Activated CD4-positive, alpha-beta T cell treated with anti-CD3 and anti-CD28 coated beads, Interleukin-2, amount 50 U/mL, for 16 hours (primary cell): ENCODE data around the gene EYA2.

ENCODE experiments used
- DNase-seq: peaks from one replicate; pipeline ENCODE4 v3.0.0-alpha.2; 2020

The EYA2 gene

GRCh38 chr20:47215653-47216397, 321.2 kb downstream of the EYA2 start:
- DNase-seq = no peak

- DNase-seq = no peak
Measured at GRCh38 chr20:47216819-47217410, 322.3 kb downstream of the EYA2 start.

DNA sequence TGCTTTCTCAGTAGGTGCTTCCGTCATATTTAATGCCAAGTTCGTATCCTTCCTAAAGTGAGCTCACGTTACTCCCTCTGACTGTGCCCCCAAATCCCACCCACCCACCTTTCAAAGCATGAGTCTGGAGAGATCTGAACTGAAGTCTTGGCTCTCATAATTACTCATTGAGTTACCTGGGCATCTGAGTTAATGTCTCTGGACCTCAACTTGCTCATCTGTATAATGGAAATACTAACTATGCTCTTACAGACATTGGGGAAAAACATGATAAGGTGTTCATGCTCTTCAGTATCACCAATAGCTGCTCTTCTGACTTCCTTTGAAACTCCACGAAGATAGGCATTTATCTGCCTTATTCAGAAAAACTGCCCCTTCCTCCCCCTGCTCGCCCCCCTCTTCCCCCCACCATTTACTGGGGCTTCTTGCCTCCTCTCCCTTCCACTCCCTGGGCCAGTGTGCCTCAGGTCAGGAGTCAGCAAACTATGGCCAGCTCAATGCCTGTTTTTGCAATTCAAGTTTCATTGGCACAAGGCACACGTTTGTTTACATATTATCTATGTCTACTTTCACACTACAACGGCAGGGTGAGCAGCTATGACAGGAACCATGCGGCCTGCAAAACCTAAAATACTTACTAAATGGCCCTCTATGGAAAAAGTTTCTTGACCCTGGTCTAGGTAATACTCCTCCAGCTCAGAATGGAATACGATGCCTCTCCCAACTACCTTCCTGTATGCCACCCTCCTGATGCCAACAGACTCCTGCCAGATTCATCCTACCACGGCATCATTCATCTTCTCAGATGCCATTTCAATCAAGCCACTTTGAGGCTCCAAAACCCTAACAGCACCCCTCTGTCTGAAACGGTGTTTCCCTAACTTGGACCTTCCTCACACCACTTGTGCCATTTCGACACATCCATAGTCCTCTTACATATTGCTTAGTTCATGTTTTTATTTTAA, 323.1 kb downstream of the EYA2 start:
- no peak for DNase-seq

GRCh38 chr20:47220161-47220582, 325.5 kb downstream of the EYA2 start:
- peak; percentile 53 for DNase-seq

- no peak for DNase-seq
Measured at GRCh38 chr20:47221036-47221625, 326.5 kb downstream of the EYA2 start.

GRCh38 chr20:47222468-47223119, 328.0 kb downstream of the EYA2 start:
- DNase-seq = no peak

GRCh38 chr20:47223896-47224295, 329.3 kb downstream of the EYA2 start:
- no peak for DNase-seq

DNA sequence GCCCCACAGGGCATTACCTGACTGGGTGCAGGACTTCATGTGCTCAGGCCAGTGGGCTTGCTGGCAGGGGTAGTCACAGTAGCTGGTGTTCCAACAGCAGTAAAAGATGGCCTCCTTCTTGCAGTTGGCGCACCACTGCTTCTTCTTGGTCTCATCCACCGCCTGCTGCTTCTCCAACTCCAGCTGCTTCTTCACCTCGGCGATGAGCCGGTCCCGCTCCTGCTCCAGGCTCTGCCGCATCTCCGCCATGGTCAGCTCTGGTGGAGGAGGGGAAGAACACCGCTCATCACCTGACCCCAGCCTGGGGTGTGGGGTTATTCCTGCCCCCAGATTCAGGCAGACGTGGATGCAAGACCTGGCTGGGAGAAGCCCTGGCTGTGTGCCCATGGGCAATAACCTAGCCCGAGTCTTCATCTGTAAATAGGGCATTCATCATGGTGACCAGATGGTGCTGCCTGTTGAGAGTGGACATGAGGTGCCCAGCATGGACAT, 329.7 kb downstream of the EYA2 start:
- DNase-seq = no peak

- no peak for DNase-seq
Measured at GRCh38 chr20:47224857-47225256, 330.2 kb downstream of the EYA2 start.

GRCh38 chr20:47225458-47225857, 330.8 kb downstream of the EYA2 start:
- DNase-seq = no peak

DNA sequence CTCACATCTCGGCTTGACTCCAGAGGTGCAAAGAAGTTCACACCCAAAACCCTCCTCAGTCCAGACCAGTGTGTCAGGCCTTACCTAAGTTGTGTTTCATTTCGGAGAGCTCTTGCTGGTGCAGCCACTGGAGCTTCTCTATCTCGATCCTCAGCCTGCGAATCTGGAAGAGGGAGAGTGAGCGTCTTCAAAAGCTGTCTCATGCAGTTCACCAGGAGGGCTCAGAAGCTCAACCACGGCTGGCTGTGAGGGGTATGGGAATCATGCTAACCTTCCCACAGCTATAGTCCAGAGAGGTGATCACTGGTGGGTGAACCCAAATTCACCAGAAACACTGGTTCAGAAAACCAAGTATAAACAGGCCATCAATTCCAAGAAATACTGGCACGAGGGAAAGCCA, 332.5 kb downstream of the EYA2 start:
- DNase-seq = no peak

GRCh38 chr20:47227576-47227975, 332.9 kb downstream of the EYA2 start:
- no peak for DNase-seq

- DNase-seq = no peak
Measured at GRCh38 chr20:47228654-47229053, 334.0 kb downstream of the EYA2 start.

GRCh38 chr20:47230811-47231256, 336.2 kb downstream of the EYA2 start:
- DNase-seq = no peak

- DNase-seq = no peak
Measured at GRCh38 chr20:47231382-47232039, 336.9 kb downstream of the EYA2 start.

DNA sequence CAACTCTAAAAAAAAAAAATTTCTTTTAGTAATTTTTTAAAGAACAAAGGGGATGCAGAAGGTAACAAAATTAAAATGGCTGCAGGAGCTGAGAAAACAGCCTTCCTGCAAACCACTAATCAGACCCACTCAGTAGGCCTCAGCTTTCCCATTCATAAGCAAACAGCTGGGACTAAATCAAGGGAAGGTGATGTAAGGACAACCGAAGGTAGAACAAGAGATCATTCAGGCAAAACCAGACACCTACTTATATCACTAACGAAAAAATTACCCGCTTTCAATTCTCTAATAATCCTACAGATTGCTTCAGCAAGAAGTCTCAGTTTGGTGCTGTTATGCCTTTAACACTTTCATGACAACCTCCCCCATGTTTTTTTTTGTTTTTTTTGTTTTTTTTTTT, 337.9 kb downstream of the EYA2 start:
- DNase-seq = no peak

GRCh38 chr20:47233333-47234188, 338.9 kb downstream of the EYA2 start:
- no peak for DNase-seq

GRCh38 chr20:47235111-47235510, 340.5 kb downstream of the EYA2 start:
- DNase-seq = no peak

GRCh38 chr20:47235853-47236638, 341.4 kb downstream of the EYA2 start:
- DNase-seq = no peak

- no peak for DNase-seq
Measured at GRCh38 chr20:47236639-47236900, 341.9 kb downstream of the EYA2 start.
